DMS53 (cell line): ENCODE data around the gene CHD2.

Source experiments
- DNase-seq: peaks from one replicate; lab custom pipeline; 2025; lab: John Stamatoyannopoulos, UW

CHD2 gene

GRCh38 chr15:92960996-92961681 lies 61.0 kb downstream of the CHD2 start:
- no peak for DNase-seq

GRCh38 chr15:92962914-92963313 lies 62.8 kb downstream of the CHD2 start:
- no peak for DNase-seq

- no peak for DNase-seq
Measured at GRCh38 chr15:92963794-92964193, 63.7 kb downstream of the CHD2 start.

- no peak for DNase-seq
Measured at GRCh38 chr15:92968926-92969651, 69.0 kb downstream of the CHD2 start.

GRCh38 chr15:92970656-92971055 lies 70.5 kb downstream of the CHD2 start:
- DNase-seq, result no peak

GRCh38 chr15:92971081-92971480 lies 71.0 kb downstream of the CHD2 start:
- DNase-seq, result no peak

GRCh38 chr15:92971713-92972112 lies 71.6 kb downstream of the CHD2 start:
- DNase-seq, result no peak

- DNase-seq, result no peak
Measured at GRCh38 chr15:92974183-92974915, 74.2 kb downstream of the CHD2 start.

GRCh38 chr15:92979011-92979701 lies 79.0 kb downstream of the CHD2 start:
- no peak for DNase-seq

- no peak for DNase-seq
Measured at GRCh38 chr15:92981333-92981732, 81.2 kb downstream of the CHD2 start.

- no peak for DNase-seq
Measured at GRCh38 chr15:92984161-92984560, 84.0 kb downstream of the CHD2 start.

GRCh38 chr15:92989470-92989869 lies 89.3 kb downstream of the CHD2 start:
- DNase-seq, result no peak

- DNase-seq, result no peak
Measured at GRCh38 chr15:92990031-92990430, 89.9 kb downstream of the CHD2 start.

- no peak for DNase-seq
Measured at GRCh38 chr15:92992720-92993119, 92.6 kb downstream of the CHD2 start.

- DNase-seq, result no peak
Measured at GRCh38 chr15:92997821-92998220, 97.7 kb downstream of the CHD2 start.

- no peak for DNase-seq
Measured at GRCh38 chr15:93001156-93001555, 101.0 kb downstream of the CHD2 start.

GRCh38 chr15:93001881-93002280 lies 101.8 kb downstream of the CHD2 start:
- no peak for DNase-seq

GRCh38 chr15:93005133-93005532 lies 105.0 kb downstream of the CHD2 start:
- no peak for DNase-seq

- no peak for DNase-seq
Measured at GRCh38 chr15:93007994-93008393, 107.9 kb downstream of the CHD2 start.

GRCh38 chr15:93012786-93013185 lies 112.7 kb downstream of the CHD2 start:
- DNase-seq, result no peak

- DNase-seq, result no peak
Measured at GRCh38 chr15:93017526-93017925, 117.4 kb downstream of the CHD2 start.

GRCh38 chr15:93018574-93018973 lies 118.5 kb downstream of the CHD2 start:
- DNase-seq, result peak; percentile 4
